ENCODE results near the gene DPF3. TPM values are rescaled to one million over a fixed set of nuclear protein-coding genes. Genes with fewer than 3 reads are reported as not detected.

DPF3 gene
- polyA plus RNA-seq, 1 experiment = 15.8 TPM

- no peak for TF ChIP-seq CTCF (IDR thresholded peaks at IDR 0.05; ENCODE audit: low read depth, low read length)
- DNase-seq (ENCODE audit: low read depth, low spot score) = no peak
- no peak overlapping the region for H3K27ac ChIP-seq (ENCODE audit: low read depth, low read length)
- no peaks in the 10 kb centered on the region for H3K27me3 ChIP-seq (ENCODE audit: control insufficient read depth, insufficient read depth, low read length)
- ChIA-PET CTCF (interaction anchor here (0.6 to 1.4 kb wide), 2 partner anchors 32 to 216 kb away, joined by 4 to 5 read pairs; no protein-coding TSS in a partner anchor), POLR2A (no interaction called here)
- no peak overlapping the region for H3K4me3 ChIP-seq (ENCODE audit: low read depth, low read length)
- H3K9me3 ChIP-seq (ENCODE audit: control insufficient read depth, insufficient read depth, low read length) = no peaks in the 10 kb centered on the region; the same call in 1 of the 2 replicates
Observed at GRCh38 chr14:72730468-72730867, 163.4 kb downstream of the DPF3 start.

GRCh38 chr14:72726444-72726843, 167.5 kb downstream of the DPF3 start:
- no peak for TF ChIP-seq CTCF (IDR thresholded peaks at IDR 0.05; ENCODE audit: low read depth, low read length)
- Histone ChIP-seq H3K27ac (ENCODE audit: low read depth, low read length) (peak overlapping the region; percentile 73), H3K4me3 (ENCODE audit: low read depth, low read length) (no peak overlapping the region), H3K9me3 (ENCODE audit: control insufficient read depth, insufficient read depth, low read length) (no peaks in the 10 kb centered on the region), H3K27me3 (ENCODE audit: control insufficient read depth, insufficient read depth, low read length) (no peaks in the 10 kb centered on the region)
- ChIA-PET POLR2A (interaction anchor here (0.7 to 1.5 kb wide), 2 partner anchors 19 to 186 kb away, joined by 3 read pairs; no protein-coding TSS in a partner anchor), CTCF (no interaction called here)
- DNase-seq (ENCODE audit: low read depth, low spot score) = no peak

- ChIA-PET POLR2A (no interaction called here), CTCF (no interaction called here)
- H3K9me3 ChIP-seq (ENCODE audit: control insufficient read depth, insufficient read depth, low read length) = no peaks in the 10 kb centered on the region
- no peak overlapping the region for H3K4me3 ChIP-seq (ENCODE audit: low read depth, low read length)
- peak overlapping the region; percentile 39 for H3K27ac ChIP-seq (ENCODE audit: low read depth, low read length)
- no peak for DNase-seq (ENCODE audit: low read depth, low spot score)
- no peak for TF ChIP-seq CTCF (IDR thresholded peaks at IDR 0.05; ENCODE audit: low read depth, low read length)
- no peaks in the 10 kb centered on the region for H3K27me3 ChIP-seq (ENCODE audit: control insufficient read depth, insufficient read depth, low read length)
Observed at GRCh38 chr14:72723858-72724530, 169.9 kb downstream of the DPF3 start.

- ChIA-PET CTCF (no interaction called here), POLR2A (no interaction called here)
- H3K9me3 ChIP-seq (ENCODE audit: control insufficient read depth, insufficient read depth, low read length) = no peaks in the 10 kb centered on the region
- DNase-seq (ENCODE audit: low read depth, low spot score) = no peak
- H3K4me3 ChIP-seq (ENCODE audit: low read depth, low read length) = no peak overlapping the region
- no peaks in the 10 kb centered on the region for H3K27me3 ChIP-seq (ENCODE audit: control insufficient read depth, insufficient read depth, low read length)
- TF ChIP-seq CTCF (IDR thresholded peaks at IDR 0.05; ENCODE audit: low read depth, low read length) = no peak
- no peak overlapping the region for H3K27ac ChIP-seq (ENCODE audit: low read depth, low read length)
Observed at GRCh38 chr14:72722201-72722785, 171.6 kb downstream of the DPF3 start.

- Histone ChIP-seq H3K9me3 (ENCODE audit: control insufficient read depth, insufficient read depth, low read length) (no peaks in the 10 kb centered on the region), H3K4me3 (ENCODE audit: low read depth, low read length) (no peak overlapping the region), H3K27ac (ENCODE audit: low read depth, low read length) (no peak overlapping the region), H3K27me3 (ENCODE audit: control insufficient read depth, insufficient read depth, low read length) (no peaks in the 10 kb centered on the region)
- POLR2A ChIA-PET = no interaction called here
- CTCF ChIA-PET = no interaction called here
- no peak for TF ChIP-seq CTCF (IDR thresholded peaks at IDR 0.05; ENCODE audit: low read depth, low read length)
- no peak for DNase-seq (ENCODE audit: low read depth, low spot score)
Observed at GRCh38 chr14:72721083-72721482, 172.8 kb downstream of the DPF3 start.

Measured in AG04450 (cell line).